Liver (tissue), 9 donors: ENCODE results near the gene TFB1M. TPM values are rescaled to one million over a fixed set of nuclear protein-coding genes. Genes with fewer than 3 reads are reported as not detected.

Source experiments
- DNase-seq: peaks from one replicate; pipeline ENCODE4 v3.0.0-alpha.2; 2017; ENCODE audit warnings: low spot score
- H3K27ac ChIP-seq, 2 donors: one replicate each; pipeline ENCODE4 v1.7.0; 2013; ENCODE audit warnings: inconsistent platforms in 2 of 2, low read length in 2 of 2, control low read depth in 1 of 2, low read depth in 1 of 2, mild to moderate bottlenecking in 1 of 2
- H3K27me3 ChIP-seq, 4 donors: one replicate each; pipeline versions ENCODE4 v1.6.1 to v1.7.0; 2013; ENCODE audit warnings: low read length in 3 of 4, inconsistent platforms in 1 of 4, mild to moderate bottlenecking in 1 of 4, moderate library complexity in 1 of 4; ENCODE audit not compliant: control insufficient read depth in 4 of 4, insufficient read depth in 4 of 4
- H3K36me3 ChIP-seq, 4 donors: one replicate each; pipeline versions ENCODE4 v1.6.1 to v1.7.0; 2013; ENCODE audit warnings: low read length in 3 of 4, mild to moderate bottlenecking in 3 of 4, low read depth in 1 of 4, moderate library complexity in 1 of 4; ENCODE audit not compliant: control insufficient read depth in 4 of 4, insufficient read depth in 3 of 4
- H3K4me1 ChIP-seq, 4 donors: one replicate each; pipeline versions ENCODE4 v1.6.1 to v1.7.0; 2013; ENCODE audit warnings: low read length in 3 of 4, mild to moderate bottlenecking in 3 of 4, moderate library complexity in 1 of 4; ENCODE audit not compliant: control insufficient read depth in 4 of 4, insufficient read depth in 4 of 4
- H3K4me3 ChIP-seq, 3 donors: one replicate each; pipeline versions ENCODE4 v1.6.1 to v1.7.0; 2013; ENCODE audit warnings: low read length in 3 of 3, control low read depth in 1 of 3, low read depth in 1 of 3, mild to moderate bottlenecking in 1 of 3
- H3K9ac ChIP-seq, 2 donors: one replicate each; pipeline ENCODE4 v1.7.0; 2013; ENCODE audit warnings: low read length in 2 of 2, mild to moderate bottlenecking in 2 of 2, moderate library complexity in 2 of 2, control low read depth in 1 of 2, low read depth in 1 of 2
- H3K9me3 ChIP-seq, 4 donors: one replicate each; pipeline versions ENCODE4 v1.6.1 to v1.7.0; 2013; ENCODE audit warnings: low read length in 3 of 4; ENCODE audit not compliant: control insufficient read depth in 4 of 4
- CTCF ChIP-seq: fragments of 150-350 bp; IDR thresholded peaks from 2 replicates; pipeline ENCODE4 v1.5.1; 2017; ENCODE audit warnings: improper control_type of control experiment, low read depth, low read length; ENCODE audit not compliant: missing input control
- EGR1 ChIP-seq, 2 donors: IDR thresholded peaks; 2 replicates each; pipeline ENCODE4 v1.6.1; 2016 to 2018; ENCODE audit warnings: antibody characterized with exemption in 2 of 2, low read depth in 2 of 2
- FOXA1 ChIP-seq: IDR thresholded peaks from 2 replicates; pipeline ENCODE4 v1.6.1; 2016; ENCODE audit warnings: antibody characterized with exemption
- FOXA2 ChIP-seq: IDR thresholded peaks from 2 replicates; pipeline ENCODE4 v1.6.1; 2016; ENCODE audit warnings: antibody characterized with exemption
- GABPA ChIP-seq, 2 donors: IDR thresholded peaks in 1 of 2; conservative IDR thresholded peaks in 1 of 2; 2 replicates each; pipeline ENCODE4 v1.6.1; 2016; ENCODE audit warnings: antibody characterized with exemption in 2 of 2, mild to moderate bottlenecking in 1 of 2, moderate library complexity in 1 of 2
- HNF4A ChIP-seq, 2 donors: conservative IDR thresholded peaks; 2 replicates each; pipeline ENCODE4 v1.6.1; 2016; ENCODE audit warnings: antibody characterized with exemption in 2 of 2, mild to moderate bottlenecking in 2 of 2
- HNF4G ChIP-seq: IDR thresholded peaks from 2 replicates; pipeline ENCODE4 v1.6.1; 2016; ENCODE audit warnings: antibody characterized with exemption
- JUND ChIP-seq, 2 donors: IDR thresholded peaks; 2 replicates each; pipeline ENCODE4 v1.6.1; 2016; ENCODE audit warnings: antibody characterized with exemption in 2 of 2
- NR2F2 ChIP-seq: IDR thresholded peaks from 2 replicates; pipeline ENCODE4 v1.6.1; 2016; ENCODE audit warnings: antibody characterized with exemption
- RAD21 ChIP-seq, 2 donors: IDR thresholded peaks; 2 replicates each; pipeline ENCODE4 v1.6.1; 2016; ENCODE audit warnings: antibody characterized with exemption in 2 of 2, mild to moderate bottlenecking in 2 of 2
- REST ChIP-seq: IDR thresholded peaks from 2 replicates; pipeline ENCODE4 v1.6.1; 2016; ENCODE audit warnings: antibody characterized with exemption, mild to moderate bottlenecking
- RXRA ChIP-seq, 2 donors: IDR thresholded peaks; 2 replicates each; pipeline ENCODE4 v1.6.1; 2017 to 2018; ENCODE audit warnings: antibody characterized with exemption in 2 of 2, mild to moderate bottlenecking in 1 of 2
- SP1 ChIP-seq: IDR thresholded peaks from 2 replicates; pipeline ENCODE4 v1.6.1; 2018; ENCODE audit warnings: antibody characterized with exemption, mild to moderate bottlenecking
- TAF1 ChIP-seq: conservative IDR thresholded peaks from 2 replicates; pipeline ENCODE4 v1.6.1; 2016; ENCODE audit warnings: antibody characterized with exemption, mild to moderate bottlenecking
- YY1 ChIP-seq: IDR thresholded peaks from 2 replicates; pipeline ENCODE4 v1.6.1; 2016; ENCODE audit warnings: antibody characterized with exemption, mild to moderate bottlenecking
- ZBTB33 ChIP-seq: IDR thresholded peaks from 2 replicates; pipeline ENCODE4 v1.6.1; 2016; ENCODE audit warnings: antibody characterized with exemption
- WGBS: extraction: QIAGEN DNeasy Blood & Tissue Kit; methylation state at CpG from one replicate; pipeline ENCODE4 v1.1.7; 2013; 5-methylcytosine and 5-hydroxymethylcytosine counted together
- polyA plus RNA-seq, 2 donors: library from polyadenylated mRNA; stranded (reverse) in 1 of 2; unstranded in 1 of 2; fragments of 200-250 nt in 1 of 2; fragments of >200 nt in 1 of 2; fragmentation: Nextera tagmentation in 1 of 2; extraction: Ambion mirVana in 1 of 2; gene quantifications; one replicate each; pipeline versions ENCODE4 v1.2.1 to v1.2.3, GENCODE V29; 2013 to 2015
- total RNA-seq, 2 donors: library from RNA; depleted of rRNA; stranded (reverse); fragments of >200 nt; gene quantifications; one replicate each; pipeline ENCODE4 v1.2.3, GENCODE V29; 2014
- TF ChIP-seq, protein P1 (sequence below): IDR thresholded peaks from 2 replicates; pipeline ENCODE4 v1.6.1; 2016; ENCODE audit warnings: antibody characterized with exemption
- TF ChIP-seq, protein P2 (sequence below): IDR thresholded peaks from 2 replicates; pipeline ENCODE4 v1.6.1; 2016; ENCODE audit warnings: antibody characterized with exemption
- donor health status: healthy.
- donor health status: healthy.
- donor health status: healthy.
- donor health status: healthy.
- donor health status: healthy.

The TFB1M gene
- total and polyA plus RNA-seq, 4 donors, result 9.2 to 17.0 (median 12.6) TPM

DNA sequence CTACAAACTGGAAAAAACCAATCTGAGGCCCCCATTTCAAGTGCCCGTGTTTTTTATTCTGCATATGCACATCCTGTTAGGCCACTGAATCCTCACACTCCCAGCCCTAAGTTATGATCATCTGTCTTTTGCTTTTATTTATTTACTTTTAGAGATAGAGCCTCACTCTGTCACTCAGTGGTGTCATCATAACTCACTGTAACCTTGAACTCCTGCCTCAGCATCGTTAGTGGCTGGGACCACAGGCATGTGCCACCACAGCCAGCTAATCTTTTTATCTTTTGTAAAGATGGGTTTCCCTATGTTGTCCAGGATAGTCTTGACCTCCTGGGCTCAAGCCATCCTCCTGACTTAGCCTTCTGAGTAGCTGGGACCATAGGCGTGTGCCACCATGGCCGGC, 80.1 kb downstream of the TFB1M start:
- Histone ChIP-seq H3K36me3 (no peaks in the 10 kb centered on the region), H3K9ac (no peak overlapping the region), H3K27me3 (no peaks in the 10 kb centered on the region), H3K4me1 (no peaks in the 10 kb centered on the region), H3K9me3 (no peaks in the 10 kb centered on the region), H3K27ac (no peak overlapping the region), H3K4me3 (no peak overlapping the region)
- DNase-seq, result no peak
- WGBS, result 74% methylated on average over 4 of the region's 4 CpGs
- no peak for TF ChIP-seq FOXA2
- TF ChIP-seq ZBTB33, result no peak
- TF ChIP-seq HNF4G, result no peak
- no peak for TF ChIP-seq GABPA (IDR thresholded peaks at IDR 0.05 in 1 of 2, conservative IDR thresholded peaks at IDR 0.05 in 1 of 2)
- TF ChIP-seq EGR1 (IDR thresholded peaks at IDR 0.05; ENCODE audit: low read depth in 2 of 2), result no peak
- TF ChIP-seq, protein P1, sequence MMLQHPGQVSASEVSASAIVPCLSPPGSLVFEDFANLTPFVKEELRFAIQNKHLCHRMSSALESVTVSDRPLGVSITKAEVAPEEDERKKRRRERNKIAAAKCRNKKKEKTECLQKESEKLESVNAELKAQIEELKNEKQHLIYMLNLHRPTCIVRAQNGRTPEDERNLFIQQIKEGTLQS, result no peak
- no peak for TF ChIP-seq HNF4A (conservative IDR thresholded peaks at IDR 0.05)
- TF ChIP-seq, protein P2, sequence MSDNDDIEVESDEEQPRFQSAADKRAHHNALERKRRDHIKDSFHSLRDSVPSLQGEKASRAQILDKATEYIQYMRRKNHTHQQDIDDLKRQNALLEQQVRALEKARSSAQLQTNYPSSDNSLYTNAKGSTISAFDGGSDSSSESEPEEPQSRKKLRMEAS, result no peak
- no peak for TF ChIP-seq JUND (IDR thresholded peaks at IDR 0.05)
- no peak for TF ChIP-seq RAD21 (IDR thresholded peaks at IDR 0.05)
- no peak for TF ChIP-seq FOXA1
- TF ChIP-seq REST, result no peak
- no peak for TF ChIP-seq TAF1
- no peak for TF ChIP-seq YY1
- no peak for TF ChIP-seq RXRA (IDR thresholded peaks at IDR 0.05)
- no peak for TF ChIP-seq NR2F2
- TF ChIP-seq SP1, result no peak
- no peak for TF ChIP-seq CTCF
